T follicular helper cell (primary cell): ENCODE data around the gene ATP5F1E.
"Not testable (repeated sequence)": the region's sequence is repeated elsewhere in the genome, so short reads cannot be mapped to it uniquely, and the experiment has no call there.

Experiments
- DNase-seq: peaks from one replicate; pipeline ENCODE4 v3.0.0-alpha.2; 2020; ENCODE audit warnings: low read depth

The ATP5F1E gene

DNA sequence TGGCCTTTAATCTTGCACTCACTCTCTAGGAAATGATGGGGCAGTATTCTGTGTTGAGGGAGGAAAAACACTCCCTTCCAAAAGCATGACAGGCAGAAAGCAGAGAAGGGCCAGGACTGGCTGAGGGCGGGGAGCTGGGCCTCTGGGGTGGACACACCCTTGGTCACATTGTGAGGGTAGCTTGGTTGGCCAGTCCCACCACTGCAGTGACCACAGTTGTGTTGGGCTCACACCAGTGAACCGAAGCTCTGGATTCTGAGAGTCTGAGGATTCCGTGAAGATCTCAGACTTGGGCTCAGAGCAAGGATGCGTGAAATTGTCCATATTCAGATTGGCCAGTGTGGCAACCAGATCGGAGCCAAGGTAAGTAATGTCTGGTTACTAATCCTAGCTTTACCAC lies 12.9 kb downstream of the ATP5F1E start, which contains the start of gene TUBB1:
TSS of gene TUBB1 (plus strand) at position 213 of the 400 bp plus-strand sequence. CDS start at position 307, 94 bp downstream.
- no peak for DNase-seq

DNA sequence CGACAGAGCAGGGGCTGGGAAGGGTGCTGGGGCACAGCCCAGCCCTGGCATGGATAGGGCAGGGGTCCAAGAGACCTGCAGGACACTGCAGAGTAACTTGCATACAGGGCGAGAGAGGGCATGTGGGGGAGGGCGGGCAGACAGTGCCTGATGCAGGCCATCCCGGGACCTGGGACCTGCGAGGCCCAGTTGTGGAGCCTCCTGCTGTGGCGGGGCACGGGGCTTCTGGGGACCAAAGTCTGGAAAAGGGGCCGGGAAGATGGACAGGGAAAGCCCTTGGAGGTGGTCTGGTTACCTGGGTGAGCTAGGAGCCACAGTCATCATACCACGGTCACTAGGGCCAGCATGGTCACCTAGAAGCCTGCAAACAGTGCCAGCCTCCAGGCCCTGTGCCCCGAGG lies 13.3 kb downstream of the ATP5F1E start:
- DNase-seq: no peak

DNA sequence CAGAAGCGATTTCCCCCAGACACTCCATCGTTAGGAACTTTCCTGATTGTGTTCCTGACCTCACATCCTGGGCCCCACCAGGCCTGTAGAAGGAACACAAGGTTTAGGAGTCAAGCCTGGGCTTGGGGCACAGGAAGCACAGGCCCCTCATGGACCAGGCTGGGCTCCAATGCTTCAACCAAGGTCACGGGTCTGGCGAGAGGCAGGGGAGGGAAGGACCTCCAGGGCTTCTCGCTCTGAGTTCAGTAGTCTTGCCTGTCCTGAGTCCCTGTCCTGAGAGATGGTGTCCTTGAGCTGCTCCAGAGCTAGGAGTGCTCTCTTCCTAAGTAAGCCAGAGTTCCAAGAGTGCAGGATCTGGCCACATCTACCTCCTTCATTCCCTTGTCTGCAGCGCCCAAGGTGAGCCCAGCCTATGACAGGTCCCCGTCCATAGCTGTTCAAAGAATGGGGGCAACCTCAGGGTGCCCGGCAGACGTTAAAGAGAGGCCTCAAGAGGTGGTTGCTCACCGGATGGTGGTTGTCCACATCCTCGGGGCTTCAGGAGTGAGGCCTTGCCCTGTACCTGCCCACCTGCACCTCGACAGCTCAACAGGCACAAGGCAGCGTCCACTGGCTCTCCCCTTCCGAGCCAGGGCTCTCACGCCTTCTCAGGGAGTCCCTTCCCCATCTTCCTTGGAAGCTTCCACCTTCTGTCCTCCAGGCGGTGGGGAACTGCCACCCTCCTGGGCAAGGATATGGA lies 14.5 kb downstream of the ATP5F1E start:
- DNase-seq: no peak

DNA sequence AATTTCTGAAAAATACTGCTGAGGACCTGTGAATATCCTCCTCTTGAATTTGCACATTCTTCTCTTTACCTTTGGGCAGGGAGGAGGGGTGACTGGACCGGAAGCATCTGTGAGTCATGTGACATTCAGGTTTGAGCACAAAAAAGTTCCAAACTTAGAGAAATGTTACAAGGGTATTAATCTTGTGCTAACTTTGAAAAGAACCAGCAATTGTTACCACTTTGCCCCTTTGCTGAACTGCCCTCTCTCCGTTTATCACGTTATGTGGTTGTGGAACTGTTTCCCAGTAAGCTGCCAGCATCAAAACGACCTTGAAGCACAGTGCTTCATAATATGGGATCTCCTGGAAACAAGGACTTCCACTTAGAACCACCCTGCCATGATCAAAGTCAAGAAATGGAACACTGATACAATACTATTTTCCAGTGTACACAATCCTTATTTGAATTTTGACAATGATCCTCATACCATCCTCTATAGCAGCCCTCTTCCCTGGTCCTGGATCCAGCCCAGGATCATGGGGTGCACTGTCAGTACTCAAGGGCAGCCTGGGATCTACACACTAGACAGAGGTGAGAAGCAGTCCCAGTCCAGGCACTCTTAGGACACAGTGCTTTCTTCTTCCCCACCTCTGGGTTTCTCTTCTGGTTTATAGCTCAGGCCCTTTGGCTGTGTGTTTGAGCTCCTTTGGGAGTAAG lies 15.2 kb downstream of the ATP5F1E start:
- DNase-seq: no peak

DNA sequence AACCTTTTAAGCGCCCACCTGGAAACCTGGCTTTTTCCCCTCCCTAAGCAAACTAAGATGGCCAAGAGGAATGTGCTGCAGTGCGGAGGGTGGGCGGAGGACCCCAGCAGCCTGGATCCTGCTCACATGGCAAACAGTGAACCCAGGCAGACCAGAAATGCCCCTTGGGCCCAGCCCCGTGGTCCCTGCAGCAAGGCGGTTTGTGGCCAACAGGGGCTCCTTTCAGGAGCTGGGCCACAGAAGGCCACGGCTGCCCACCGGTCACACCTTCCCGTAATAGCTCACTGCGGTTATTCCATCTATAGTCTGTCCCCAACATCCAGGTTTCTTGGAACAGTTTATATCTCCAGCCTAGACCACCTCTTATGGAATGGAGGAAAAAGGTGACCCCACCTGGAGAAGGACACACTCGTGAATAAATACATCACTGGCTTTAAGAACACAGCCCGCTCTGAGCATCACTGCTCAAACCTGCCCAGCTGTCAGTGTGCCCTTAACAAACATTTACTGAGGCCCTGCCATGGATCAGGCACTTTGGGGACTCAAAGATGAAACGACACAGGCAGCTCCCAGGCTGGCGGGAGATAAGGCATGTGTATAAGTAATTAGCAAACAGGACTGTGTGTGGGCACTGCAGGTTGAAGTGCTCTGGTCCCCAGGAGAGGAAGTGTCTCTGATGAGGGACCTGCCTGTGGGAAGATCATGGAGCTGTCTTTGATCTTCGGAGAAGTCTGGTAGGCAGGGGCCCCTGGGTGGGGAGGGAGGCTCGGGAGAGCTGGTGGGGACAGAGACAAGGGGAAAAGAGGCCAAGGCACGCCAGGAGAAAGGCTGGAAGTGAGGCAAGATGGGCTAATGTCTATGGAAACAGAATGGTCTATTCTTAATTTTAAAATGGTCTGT lies 16.1 kb downstream of the ATP5F1E start:
- DNase-seq: no peak

DNA sequence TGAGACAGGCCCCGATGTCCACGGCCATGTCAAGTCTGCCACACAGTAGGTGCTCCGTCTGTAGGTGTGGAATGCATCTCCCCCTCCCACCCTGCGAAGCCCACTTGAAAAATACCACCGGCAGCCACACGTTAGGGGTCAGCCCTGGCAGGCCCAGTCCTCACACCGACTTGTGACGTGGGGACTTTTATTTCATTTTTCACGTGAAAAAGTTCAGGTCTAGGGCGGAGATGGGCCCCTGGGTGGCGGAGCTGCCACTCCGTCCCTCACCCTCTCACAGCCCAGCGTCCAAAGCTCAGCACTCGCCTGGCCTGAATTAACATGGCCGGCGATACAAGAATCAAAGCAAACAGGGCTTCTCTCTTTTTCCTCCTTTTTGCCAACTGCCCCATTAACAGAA lies 16.7 kb downstream of the ATP5F1E start:
- no peak for DNase-seq

DNA sequence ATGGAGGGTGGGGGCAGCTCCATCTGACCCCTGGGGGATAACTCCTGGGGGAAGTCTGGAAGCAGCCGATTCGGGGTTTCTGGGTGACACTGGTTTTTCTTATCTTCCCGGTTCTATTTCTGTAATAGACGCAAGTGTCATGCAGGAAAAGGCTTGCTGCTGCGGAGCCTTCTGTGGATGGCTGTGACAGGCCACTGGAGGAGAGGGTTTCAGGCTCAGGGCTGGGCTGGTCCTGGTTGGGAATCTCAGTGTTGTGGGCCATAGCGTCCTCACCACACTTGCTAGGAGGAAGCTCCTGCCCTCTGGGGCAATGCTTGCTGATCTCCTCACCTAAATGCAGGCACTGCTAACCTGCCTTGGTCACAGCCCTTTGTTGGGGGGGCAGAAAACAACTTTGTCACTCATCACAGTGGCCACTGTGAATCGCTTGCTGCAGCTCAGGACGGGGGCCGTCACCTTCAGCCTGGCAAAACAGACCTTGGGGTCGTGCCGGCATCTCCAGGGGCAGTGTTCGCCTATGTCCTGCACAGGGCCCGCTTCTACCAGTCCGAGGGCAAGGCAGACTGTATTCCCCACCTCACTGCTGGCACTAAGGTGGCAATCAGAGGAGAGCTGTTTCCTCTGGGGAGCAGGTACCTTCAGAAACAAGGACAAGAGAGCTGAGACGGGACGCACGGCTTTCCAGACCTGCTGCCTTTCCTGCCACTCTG lies 17.3 kb downstream of the ATP5F1E start:
- no peak for DNase-seq

DNA sequence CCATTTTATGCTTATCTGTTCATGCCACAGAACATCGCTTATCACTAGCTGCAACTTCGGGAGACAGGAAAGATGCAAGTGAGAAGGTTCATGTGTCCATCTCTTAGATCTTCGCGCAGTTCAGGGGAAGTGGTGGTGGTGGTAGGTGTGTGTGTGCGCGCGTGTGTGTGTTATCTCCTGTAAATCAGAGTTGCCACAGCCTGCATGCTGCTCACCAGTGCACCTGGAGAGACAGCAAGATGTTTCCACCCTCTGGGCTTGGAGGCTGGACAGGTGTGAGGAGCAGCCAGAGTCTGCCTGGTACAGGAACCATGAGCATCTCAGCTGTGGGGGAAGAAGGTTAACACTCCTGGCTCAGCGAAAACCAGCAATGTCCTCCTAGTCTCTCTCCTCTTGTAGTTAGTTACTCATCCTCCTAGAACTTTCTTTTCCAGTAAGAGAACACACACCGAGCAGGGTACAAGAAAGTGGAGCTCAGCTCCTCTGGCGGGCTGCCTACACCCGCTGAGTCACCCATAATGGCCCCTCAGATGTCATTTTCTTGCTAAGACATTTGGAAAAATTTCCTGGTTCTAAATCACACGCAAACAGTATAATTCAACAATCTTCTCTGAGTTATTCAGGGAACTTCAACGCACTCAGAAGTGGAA lies 18.1 kb downstream of the ATP5F1E start:
- no peak for DNase-seq

DNA sequence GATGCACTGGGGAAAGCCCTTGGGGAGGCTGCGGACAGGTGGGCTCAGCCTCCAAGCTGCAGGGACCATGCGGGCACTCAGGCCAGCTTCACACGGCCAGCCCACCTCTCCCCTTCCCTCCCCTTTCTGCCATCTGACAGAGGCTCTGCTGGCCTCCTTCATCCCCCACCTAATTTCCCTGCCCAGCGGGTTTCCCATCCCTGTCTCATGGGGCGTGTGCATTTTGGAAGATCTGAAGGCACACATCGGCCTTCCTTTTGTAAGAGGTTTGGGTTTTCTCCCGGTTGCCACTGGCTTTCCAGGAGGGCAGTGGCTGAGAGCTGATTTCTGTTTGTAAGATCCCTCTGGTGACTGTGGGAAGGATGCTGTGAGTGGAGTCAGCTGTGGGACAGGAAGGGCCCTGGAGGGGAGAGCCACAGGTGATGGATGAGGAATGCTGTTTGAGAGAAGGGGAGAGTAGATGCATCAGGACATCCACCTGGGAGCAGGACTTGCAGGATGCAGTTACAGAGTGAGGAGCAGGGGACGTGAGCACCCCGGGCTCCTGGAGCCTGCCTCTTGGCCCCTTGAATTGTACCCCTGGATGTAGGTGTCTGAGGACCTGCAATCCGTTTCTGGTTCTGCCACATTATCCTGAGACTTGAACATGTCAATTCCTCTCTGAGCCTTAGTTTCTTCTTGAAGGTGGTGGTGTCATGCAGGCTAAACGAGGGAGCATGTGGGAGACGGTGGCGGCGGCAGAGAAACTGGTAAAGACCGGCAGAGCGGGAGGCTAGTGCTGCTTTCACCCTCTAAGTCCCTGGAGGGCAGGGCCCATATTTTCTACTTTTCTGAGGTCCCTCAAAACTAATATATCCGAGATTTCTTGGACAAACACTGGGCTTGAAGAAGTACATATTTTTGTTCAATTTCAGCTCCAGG lies 18.8 kb downstream of the ATP5F1E start:
- no peak for DNase-seq

DNA sequence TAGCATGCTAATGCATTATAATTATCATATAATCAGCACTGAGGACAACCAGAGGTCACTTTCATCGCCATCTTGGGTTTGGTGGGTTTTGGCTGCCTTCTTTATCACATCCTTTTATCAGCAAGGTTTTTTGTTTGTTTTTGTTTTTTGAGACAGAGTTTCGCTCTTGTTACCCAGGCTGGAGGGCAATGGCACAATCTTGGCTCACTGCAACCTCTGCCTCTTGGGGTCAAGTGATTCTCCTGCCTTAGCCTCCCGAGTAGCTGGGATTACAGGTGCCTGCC lies 20.3 kb downstream of the ATP5F1E start:
- DNase-seq: not testable (repeated sequence)

DNA sequence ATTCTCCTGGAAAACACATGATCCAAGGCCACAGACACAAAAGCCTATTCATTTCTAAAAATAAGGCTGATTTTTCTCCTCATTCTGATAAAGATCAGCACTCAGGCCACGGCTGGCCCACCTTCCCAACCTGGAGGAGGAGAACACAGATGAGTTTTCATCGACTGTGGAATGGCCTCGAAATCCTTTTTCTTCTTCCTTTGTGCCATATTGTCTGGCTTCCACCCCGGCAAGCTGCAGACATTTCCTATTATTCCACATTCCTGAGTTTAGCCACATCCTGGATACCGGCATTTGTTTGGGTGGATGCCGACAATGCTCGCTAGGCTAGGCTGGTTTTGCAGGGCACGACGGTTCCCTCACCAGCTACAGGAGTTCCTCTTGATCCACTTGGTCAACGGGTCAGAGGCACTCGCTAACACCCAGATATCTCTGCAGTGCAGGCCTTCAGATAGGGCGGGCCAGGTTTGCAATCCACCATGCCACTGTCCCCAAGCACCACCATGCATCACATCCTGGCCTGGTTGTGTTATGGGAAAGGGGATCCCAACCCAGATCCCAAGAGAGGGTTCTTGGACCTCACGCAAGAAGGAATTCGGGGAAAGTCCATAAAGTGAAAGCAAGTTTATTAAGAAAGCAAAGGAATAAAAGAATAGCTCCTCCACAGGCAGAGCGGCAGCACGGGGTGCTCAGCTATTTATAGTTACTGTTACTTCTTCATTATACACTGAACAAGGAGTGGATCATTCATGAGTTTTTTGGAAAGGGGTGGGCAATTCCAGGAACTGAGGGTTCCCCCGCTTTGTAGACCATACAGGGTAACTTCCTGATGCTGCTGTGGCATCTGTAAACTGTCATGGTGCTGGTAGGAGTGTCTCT lies 20.9 kb downstream of the ATP5F1E start:
- no peak for DNase-seq

DNA sequence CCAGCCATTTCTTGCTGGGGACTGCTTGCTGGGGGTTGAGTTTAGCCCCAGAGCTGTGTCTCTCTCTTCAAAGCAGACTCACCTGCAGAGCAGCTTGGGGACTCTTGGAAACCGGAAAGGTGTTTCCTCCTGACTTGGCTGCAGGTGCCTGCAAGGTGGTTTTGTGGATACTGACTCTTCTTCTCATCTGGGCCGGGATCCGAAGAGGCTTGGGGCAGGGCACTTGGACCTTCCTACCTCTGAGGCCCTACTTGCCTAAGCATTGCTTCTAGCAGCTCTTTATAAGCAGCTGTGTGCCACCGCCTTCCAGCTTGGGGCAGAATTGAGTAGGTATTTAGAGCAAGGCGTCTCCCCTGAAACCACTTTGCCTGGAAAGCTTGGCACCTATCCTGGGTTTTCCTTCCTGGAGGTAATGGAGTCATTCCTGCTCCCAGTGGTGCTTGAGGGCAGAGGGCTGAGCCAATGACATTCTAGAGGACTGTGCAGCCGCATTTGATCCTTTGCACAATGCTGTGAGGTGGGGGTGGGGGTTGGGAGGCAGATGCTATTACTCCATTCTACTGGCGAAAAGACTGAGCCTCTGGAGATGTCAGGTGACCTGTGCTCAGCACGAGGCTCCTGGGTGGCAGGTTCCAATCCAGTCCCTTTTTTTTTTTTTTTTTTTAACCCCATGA lies 21.7 kb downstream of the ATP5F1E start:
- no peak for DNase-seq

DNA sequence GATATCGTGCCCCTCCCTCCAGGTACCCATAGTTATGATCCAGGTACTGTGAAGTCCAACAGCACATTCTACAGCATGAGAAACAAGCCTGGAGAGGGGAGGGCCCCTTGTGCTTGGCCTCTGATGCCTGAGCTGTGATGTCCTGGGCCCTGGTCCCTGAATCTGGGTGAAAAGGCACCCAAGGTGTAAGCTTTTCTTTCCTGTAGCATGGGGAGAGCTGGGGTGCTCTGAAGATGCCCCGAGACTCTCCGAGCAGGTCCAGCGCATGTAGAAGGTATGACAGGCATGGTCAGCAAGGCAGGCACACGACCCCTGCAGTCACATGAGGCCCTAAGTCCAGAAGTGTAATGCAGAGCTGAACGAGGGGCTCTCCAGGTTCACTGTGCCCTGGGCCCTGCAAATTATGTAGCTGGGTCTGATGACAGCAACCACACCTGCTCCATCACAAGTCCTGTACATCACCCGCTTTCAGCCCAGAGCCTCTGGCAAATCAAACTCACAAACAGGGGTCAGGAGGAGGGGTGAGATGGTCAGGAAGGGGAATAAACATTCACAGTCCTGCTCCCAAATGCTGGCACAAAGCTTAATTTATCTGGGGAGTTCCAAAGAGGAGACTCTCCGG lies 23.3 kb downstream of the ATP5F1E start:
- no peak for DNase-seq

DNA sequence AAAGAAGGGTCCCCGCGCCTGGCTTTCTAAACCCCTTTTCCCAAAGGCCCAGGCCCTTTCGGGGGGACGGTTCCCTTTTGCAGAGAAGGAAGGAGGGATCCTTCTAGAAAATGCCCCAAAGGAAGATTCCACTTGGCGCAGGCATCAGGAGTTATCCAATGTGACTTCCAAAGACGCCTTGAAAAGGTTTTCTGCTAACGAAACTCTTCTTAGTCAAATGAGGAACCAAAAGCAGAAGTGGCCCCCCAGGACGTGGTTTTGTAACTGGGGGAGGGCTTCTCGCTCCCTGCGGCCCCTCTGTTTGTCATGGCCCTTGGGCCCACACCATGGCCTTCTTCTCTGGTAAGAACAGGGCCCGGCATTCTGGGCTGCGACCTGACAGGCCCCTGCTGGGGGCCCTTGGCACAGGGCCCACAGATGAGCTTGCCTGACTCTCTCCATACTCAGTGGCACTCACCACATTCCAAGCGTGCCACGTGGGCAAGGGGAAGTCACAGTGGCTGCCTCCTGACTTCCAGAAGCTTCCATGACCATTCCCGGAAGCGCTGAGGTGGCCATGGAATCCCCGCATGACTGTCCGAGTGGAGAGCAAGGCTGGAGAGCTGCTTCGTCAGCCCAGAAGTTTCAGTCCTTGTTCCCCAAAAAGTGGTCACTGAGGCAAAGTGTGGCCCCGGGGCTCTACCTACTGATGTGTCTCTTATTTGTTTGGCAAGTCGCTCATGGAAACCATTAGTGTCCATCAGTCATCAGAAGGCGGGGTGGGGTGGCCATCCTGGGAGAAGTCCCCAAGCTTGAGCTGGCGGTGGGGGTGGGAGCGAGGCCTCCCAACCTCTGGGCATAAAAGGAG lies 24.2 kb downstream of the ATP5F1E start:
- DNase-seq: no peak

DNA sequence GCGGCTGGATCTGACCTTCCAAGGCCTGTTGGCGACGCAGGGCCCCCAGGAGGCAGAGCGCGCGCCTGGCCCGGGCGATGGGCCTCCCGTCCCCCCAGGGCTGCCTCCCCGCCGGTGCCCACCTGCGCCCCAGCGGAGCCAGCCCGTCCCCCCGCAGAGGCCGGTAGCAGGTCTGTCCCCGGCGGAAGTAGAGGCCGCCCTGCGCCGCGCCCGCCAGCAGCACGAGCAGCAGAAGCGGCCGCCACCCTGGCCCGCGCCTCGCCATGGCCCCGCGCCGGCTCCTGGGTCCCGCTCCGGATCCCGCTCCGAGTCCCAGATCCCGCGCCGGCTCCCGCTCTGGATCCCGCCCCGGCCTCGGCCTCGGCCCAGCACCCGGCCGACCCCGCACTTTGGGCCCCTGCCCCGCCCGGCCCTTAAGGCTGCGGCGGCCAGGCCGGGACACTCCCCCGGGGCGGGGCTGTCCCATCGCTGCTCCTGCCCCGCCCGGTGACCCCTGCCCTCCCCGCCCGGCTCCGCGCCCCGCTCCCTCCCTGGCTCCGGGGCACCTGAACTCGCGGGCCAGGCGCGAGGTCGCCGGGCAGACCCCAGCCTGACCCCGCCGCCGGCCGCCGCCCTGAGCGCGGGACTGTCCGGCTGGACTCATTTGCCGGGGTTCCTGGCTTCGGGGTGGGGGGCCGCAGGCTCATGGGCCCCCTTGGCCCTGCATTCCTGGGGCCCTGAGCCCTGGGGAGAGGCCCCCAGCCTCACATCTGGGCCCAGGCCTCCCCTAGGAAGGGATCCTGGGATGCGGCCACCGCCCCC lies 25.1 kb downstream of the ATP5F1E start, which contains the start of gene CTSZ:
TSS of gene CTSZ (minus strand) at position 391 of the 801 bp plus-strand sequence. CDS start at position 265, 126 bp downstream.
- no peak for DNase-seq

DNA sequence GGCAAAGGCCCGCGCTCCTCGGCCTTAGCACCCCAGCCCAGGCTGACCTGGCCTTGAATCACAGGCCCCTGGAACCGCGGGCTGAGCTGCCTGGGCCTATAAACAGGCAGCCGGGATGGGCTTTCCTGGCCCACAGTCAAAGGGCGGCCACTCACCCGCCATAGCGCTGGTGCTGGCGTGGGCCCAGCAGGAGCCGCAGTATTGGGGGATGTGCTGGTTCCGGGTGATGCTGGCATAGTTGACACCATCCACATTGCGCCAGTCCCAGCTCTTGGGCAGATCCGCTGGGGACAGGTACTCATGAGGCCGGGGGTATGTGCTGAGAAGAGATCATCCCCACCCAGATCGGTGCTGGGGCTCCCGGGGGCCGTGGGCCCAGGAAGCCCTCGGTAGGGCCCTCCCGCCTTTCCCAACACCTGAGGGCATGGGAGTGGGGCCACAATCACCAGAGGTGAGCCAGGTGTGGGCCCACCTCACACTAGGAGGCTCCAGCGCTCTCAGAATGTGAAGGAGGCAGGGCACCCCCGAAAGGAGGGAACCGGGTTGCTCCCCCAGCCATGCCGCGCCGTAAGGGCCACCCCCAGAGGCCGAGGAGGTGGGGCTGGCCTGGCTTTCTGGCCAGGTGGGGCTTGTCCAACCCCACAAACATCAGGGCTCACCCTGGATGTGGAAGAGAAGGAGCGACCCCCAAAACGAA lies 25.8 kb downstream of the ATP5F1E start:
- DNase-seq: no peak
